CD14-positive monocyte (primary cell): ENCODE results near the gene AMT. TPM values are rescaled to one million over a fixed set of nuclear protein-coding genes. Genes with fewer than 3 reads are reported as not detected.

ENCODE experiments used
- DNase-seq, 3 donors: peaks; one replicate each; pipeline ENCODE4 v3.0.0-alpha.2; 2011 to 2022
- H2AFZ ChIP-seq: 2 replicates; pipeline ENCODE4 v1.6.0; 2012; ENCODE audit warnings: mild to moderate bottlenecking, low read depth, low read length, inconsistent platforms; ENCODE audit not compliant: insufficient read depth, poor library complexity, severe bottlenecking
- H3K27ac ChIP-seq, 2 donors: 1 replicate in 1 of 2; 2 replicates in 1 of 2; pipeline ENCODE4 v1.5.1; 2012 to 2013; ENCODE audit warnings: low read length in 2 of 2, control low read depth in 1 of 2, inconsistent platforms in 1 of 2, low read depth in 1 of 2, mild to moderate bottlenecking in 1 of 2
- H3K27me3 ChIP-seq, 2 donors: one replicate each; pipeline versions ENCODE4 v1.6.0 to v1.6.1; 2011 to 2013; ENCODE audit warnings: low read length in 2 of 2; ENCODE audit not compliant: control insufficient read depth in 2 of 2, insufficient read depth in 2 of 2
- H3K36me3 ChIP-seq, 2 donors: replicated peaks in 1 of 2; 1 replicate in 1 of 2; 2 replicates in 1 of 2; pipeline versions ENCODE4 v1.5.1 to v1.6.1; 2012 to 2013; ENCODE audit warnings: low read length in 2 of 2, control low read depth in 1 of 2, inconsistent platforms in 1 of 2, mild to moderate bottlenecking in 1 of 2; ENCODE audit not compliant: insufficient read depth in 2 of 2, control insufficient read depth in 1 of 2
- H3K4me1 ChIP-seq, 2 donors: 1 replicate in 1 of 2; 2 replicates in 1 of 2; pipeline versions ENCODE4 v1.5.1 to v1.6.1; 2012 to 2013; ENCODE audit warnings: low read length in 2 of 2, control low read depth in 1 of 2, inconsistent platforms in 1 of 2, mild to moderate bottlenecking in 1 of 2, moderate library complexity in 1 of 2; ENCODE audit not compliant: insufficient read depth in 2 of 2, control insufficient read depth in 1 of 2
- H3K4me2 ChIP-seq: replicated peaks from 2 replicates; pipeline ENCODE3; 2012; ENCODE audit warnings: low read length, moderate library complexity, mild to moderate bottlenecking; ENCODE audit not compliant: poor library complexity, severe bottlenecking; ENCODE audit errors: extremely low read depth
- H3K4me3 ChIP-seq, 3 experiments: fragments of 200-600 bp in 1 of 3; sonication (generic) in 1 of 3; replicated peaks in 1 of 3; 1 replicate in 2 of 3; 2 replicates in 1 of 3; pipeline ENCODE4 v1.5.1; 2011 to 2013; ENCODE audit warnings: low read length in 3 of 3, mild to moderate bottlenecking in 3 of 3, control low read depth in 2 of 3, low read depth in 2 of 3, inconsistent platforms in 1 of 3, moderate library complexity in 1 of 3
- H3K79me2 ChIP-seq: 2 replicates; pipeline ENCODE4 v1.6.0; 2012; ENCODE audit warnings: mild to moderate bottlenecking, control low read depth, inconsistent platforms, low read length, moderate library complexity; ENCODE audit not compliant: insufficient read depth
- H3K9ac ChIP-seq: 2 replicates; pipeline ENCODE4 v1.6.0; 2017; ENCODE audit warnings: low read length, mild to moderate bottlenecking; ENCODE audit not compliant: insufficient read depth, poor library complexity, severe bottlenecking
- H3K9me3 ChIP-seq, 2 donors: replicated peaks in 1 of 2; 1 replicate in 1 of 2; 2 replicates in 1 of 2; pipeline versions ENCODE4 v1.5.1 to v1.6.1; 2012 to 2013; ENCODE audit warnings: low read length in 2 of 2, control low read depth in 1 of 2; ENCODE audit not compliant: control insufficient read depth in 1 of 2, insufficient read depth in 1 of 2
- H4K20me1 ChIP-seq: 2 replicates; pipeline ENCODE4 v1.6.0; 2012; ENCODE audit warnings: mild to moderate bottlenecking, low read length, control low read depth, moderate library complexity; ENCODE audit not compliant: insufficient read depth
- H3K27ac Mint-ChIP-seq, 7 donors: one replicate each; pipeline ENCODE4 v1.8.0; 2020; ENCODE audit warnings: mild to moderate bottlenecking in 7 of 7, mixed read lengths in 7 of 7, moderate library complexity in 6 of 7, inconsistent platforms in 2 of 7
- H3K27me3 Mint-ChIP-seq, 3 donors: one replicate each; pipeline ENCODE4 v1.8.0; 2021 to 2022; ENCODE audit warnings: low read depth in 3 of 3, mild to moderate bottlenecking in 3 of 3, mixed read lengths in 3 of 3, moderate library complexity in 3 of 3, inconsistent platforms in 1 of 3
- H3K36me3 Mint-ChIP-seq, 2 donors: one replicate each; pipeline ENCODE4 v1.8.0; 2020; ENCODE audit warnings: mixed read lengths in 2 of 2, inconsistent platforms in 1 of 2, mild to moderate bottlenecking in 1 of 2
- H3K4me1 Mint-ChIP-seq: one replicate; pipeline ENCODE4 v1.8.0; 2020; ENCODE audit warnings: mild to moderate bottlenecking, mixed read lengths
- H3K4me3 Mint-ChIP-seq, 2 donors: one replicate each; pipeline ENCODE4 v1.8.0; 2020; ENCODE audit warnings: mild to moderate bottlenecking in 2 of 2, mixed read lengths in 2 of 2, moderate library complexity in 1 of 2
- H3K9me3 Mint-ChIP-seq, 7 donors: one replicate each; pipeline ENCODE4 v1.8.0; 2020 to 2022; ENCODE audit warnings: mixed read lengths in 7 of 7, mild to moderate bottlenecking in 6 of 7, moderate library complexity in 6 of 7, inconsistent platforms in 2 of 7
- CTCF ChIP-seq: fragments of 200-600 bp; IDR thresholded peaks from one replicate; pipeline ENCODE4 v1.8.0; 2022; ENCODE audit warnings: antibody characterized with exemption, mild to moderate bottlenecking
- WGBS: methylation state at CpG from one replicate; pipeline ENCODE4 v1.1.5; 2013; ENCODE audit warnings: missing lambda C conversion rate; ENCODE audit not compliant: insufficient coverage; 5-methylcytosine and 5-hydroxymethylcytosine counted together
- intact Hi-C, 2 donors: fragments of 100-400 bp; cut with micrococcal nuclease; formaldehyde crosslinking; loops; one replicate each; pipeline versions ENCODE4 v1.15.0 to v1.15.1; 2023
- polyA plus RNA-seq, 3 donors: library from polyadenylated mRNA; depleted of rRNA in 1 of 3; unstranded in 2 of 3; stranded (reverse) in 1 of 3; fragments of 300-500 nt in 2 of 3; fragments of >200 nt in 1 of 3; fragmentation: Illumina TruSeq in 2 of 3; gene quantifications; 1 replicate in 2 of 3; 2 replicates in 1 of 3; pipeline ENCODE4 v1.2.3, GENCODE V29; 2012 to 2021

The AMT gene
- polyA plus RNA-seq, 3 donors: 2.0 to 25.1 (median 3.1) TPM

- H3K79me2 ChIP-seq: no peaks in the 10 kb centered on the region
- Mint-ChIP-seq H3K27me3 (peaks cover 1 to 6% (median 4%) of the 10 kb centered on the region in 3 donors), H3K4me1 (no peaks in the 10 kb centered on the region), H3K9me3 (no peaks in the 10 kb centered on the region), H3K4me3 (no peak overlapping the region), H3K36me3 (no peaks in the 10 kb centered on the region), H3K27ac (no peak overlapping the region)
- H3K27ac ChIP-seq: no peak overlapping the region
- H3K27me3 ChIP-seq: no peaks in the 10 kb centered on the region
- intact Hi-C loops: no loop called here
- no peaks in the 10 kb centered on the region for H3K9me3 ChIP-seq
- H3K36me3 ChIP-seq: no peaks in the 10 kb centered on the region
- H2AFZ ChIP-seq: no peak overlapping the region
- no peak overlapping the region for H3K4me2 ChIP-seq
- H3K4me1 ChIP-seq: no peaks in the 10 kb centered on the region
- no peak for DNase-seq
- no peak overlapping the region for H3K4me3 ChIP-seq
- TF ChIP-seq CTCF: no peak
- WGBS: no CpG with 5 or more reads among the region's 2 CpGs
- H3K9ac ChIP-seq: no peak overlapping the region
- no peaks in the 10 kb centered on the region for H4K20me1 ChIP-seq
Observed at GRCh38 chr3:49454458-49454857, 32.2 kb upstream of the AMT start.

DNA sequence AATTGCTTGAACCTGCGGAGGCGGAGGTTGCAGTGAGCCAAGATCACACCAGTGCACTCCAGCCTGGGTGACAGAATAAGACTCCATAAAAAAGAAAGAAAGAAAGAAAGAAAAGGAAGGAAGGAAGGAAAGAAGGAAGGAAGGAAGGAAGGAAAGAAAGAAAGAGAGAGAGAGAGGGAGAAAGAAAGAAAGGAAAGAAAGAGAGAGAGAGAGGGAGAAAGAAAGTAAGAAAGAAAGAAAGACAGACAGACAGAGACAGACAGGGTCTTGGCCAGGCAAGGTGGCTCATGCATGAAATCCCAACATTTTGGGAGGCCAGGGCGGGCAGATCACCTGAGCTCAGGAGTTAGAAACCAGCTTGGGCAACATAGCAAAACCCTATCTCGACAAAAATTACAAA, 31.3 kb upstream of the AMT start:
- Histone ChIP-seq H3K27ac (no peak overlapping the region), H3K4me3 (no peak overlapping the region), H3K4me1 (peaks cover 4% of the 10 kb centered on the region in 2 donors), H3K9me3 (no peaks in the 10 kb centered on the region), H3K4me2 (no peak overlapping the region), H3K79me2 (no peaks in the 10 kb centered on the region), H3K27me3 (no peaks in the 10 kb centered on the region), H3K36me3 (no peaks in the 10 kb centered on the region), H2AFZ (no peak overlapping the region), H3K9ac (no peak overlapping the region), H4K20me1 (no peaks in the 10 kb centered on the region)
- intact Hi-C loops: no loop called here
- no peak overlapping the region for H3K4me3 Mint-ChIP-seq
- peaks cover 0 to 6% (median 4%) of the 10 kb centered on the region in 3 donors for H3K27me3 Mint-ChIP-seq
- H3K36me3 Mint-ChIP-seq: no peaks in the 10 kb centered on the region
- H3K4me1 Mint-ChIP-seq: peaks cover 5% of the 10 kb centered on the region
- 100% methylated on average over 2 of the region's 4 CpGs for WGBS
- no peaks in the 10 kb centered on the region for H3K9me3 Mint-ChIP-seq
- no peak for DNase-seq
- no peak overlapping the region for H3K27ac Mint-ChIP-seq
- TF ChIP-seq CTCF: no peak
